ENCODE measurements around the gene ZBTB3. TPM values are rescaled to one million over a fixed set of nuclear protein-coding genes. Genes with fewer than 3 reads are reported as not detected.

The ZBTB3 gene
- total and polyA plus RNA-seq, 9 donors = 3.4 to 8.0 (median 4.2) TPM

- Histone ChIP-seq H3K27ac (ENCODE audit: low read length) (no peak overlapping the region), H3K4me1 (ENCODE audit: control insufficient read depth, insufficient read depth, low read length) (peaks cover 3% of the 10 kb centered on the region), H3K36me3 (ENCODE audit: control insufficient read depth, insufficient read depth, low read length) (peaks cover 87% of the 10 kb centered on the region), H3K4me3 (ENCODE audit: low read length) (no peak overlapping the region), H3K27me3 (ENCODE audit: control insufficient read depth, insufficient read depth, low read length) (no peaks in the 10 kb centered on the region), H3K9me3 (replicated peaks; ENCODE audit: control insufficient read depth, low read depth, low read length) (no peaks in the 10 kb centered on the region)
- WGBS (ENCODE audit: insufficient coverage) = no CpG with 5 or more reads among the region's 2 CpGs
- no peak for DNase-seq
Observed at GRCh38 chr11:62719302-62719978, 34.5 kb downstream of the ZBTB3 start.

GRCh38 chr11:62716816-62717215 is 37.1 kb downstream of the ZBTB3 start:
- DNase-seq = no peak
- Histone ChIP-seq H3K36me3 (ENCODE audit: control insufficient read depth, insufficient read depth, low read length) (peaks cover 88% of the 10 kb centered on the region), H3K27me3 (ENCODE audit: control insufficient read depth, insufficient read depth, low read length) (no peaks in the 10 kb centered on the region), H3K9me3 (replicated peaks; ENCODE audit: control insufficient read depth, low read depth, low read length) (no peaks in the 10 kb centered on the region), H3K4me1 (ENCODE audit: control insufficient read depth, insufficient read depth, low read length) (no peaks in the 10 kb centered on the region), H3K4me3 (ENCODE audit: low read length) (no peak overlapping the region), H3K27ac (ENCODE audit: low read length) (no peak overlapping the region)
- 92% methylated on average over 9 of the region's 11 CpGs for WGBS (ENCODE audit: insufficient coverage)

DNA sequence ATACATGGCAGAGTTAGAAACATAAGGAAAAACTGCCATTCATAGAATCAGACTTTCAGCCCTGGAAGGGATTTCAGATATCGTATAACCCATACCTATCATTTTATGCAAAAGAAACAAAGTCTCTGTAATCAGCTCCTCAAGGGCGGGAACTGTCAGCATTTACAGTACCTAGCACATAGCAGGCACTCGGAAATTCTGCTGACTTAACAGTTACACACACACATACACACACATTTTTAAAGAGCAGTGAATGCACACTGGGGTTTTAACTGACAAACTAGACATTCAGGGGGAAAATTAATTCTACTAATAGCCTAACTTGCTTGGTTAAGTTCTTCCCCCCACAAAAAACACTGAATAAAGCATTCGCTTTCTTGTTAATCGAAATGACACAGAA is 37.8 kb downstream of the ZBTB3 start:
- Histone ChIP-seq H3K9me3 (replicated peaks; ENCODE audit: control insufficient read depth, low read depth, low read length) (no peaks in the 10 kb centered on the region), H3K27me3 (ENCODE audit: control insufficient read depth, insufficient read depth, low read length) (no peaks in the 10 kb centered on the region), H3K36me3 (ENCODE audit: control insufficient read depth, insufficient read depth, low read length) (peaks cover 87% of the 10 kb centered on the region), H3K4me1 (ENCODE audit: control insufficient read depth, insufficient read depth, low read length) (no peaks in the 10 kb centered on the region), H3K27ac (ENCODE audit: low read length) (no peak overlapping the region), H3K4me3 (ENCODE audit: low read length) (no peak overlapping the region)
- WGBS (ENCODE audit: insufficient coverage) = 100% methylated on average over 2 of the region's 5 CpGs
- DNase-seq = no peak

DNA sequence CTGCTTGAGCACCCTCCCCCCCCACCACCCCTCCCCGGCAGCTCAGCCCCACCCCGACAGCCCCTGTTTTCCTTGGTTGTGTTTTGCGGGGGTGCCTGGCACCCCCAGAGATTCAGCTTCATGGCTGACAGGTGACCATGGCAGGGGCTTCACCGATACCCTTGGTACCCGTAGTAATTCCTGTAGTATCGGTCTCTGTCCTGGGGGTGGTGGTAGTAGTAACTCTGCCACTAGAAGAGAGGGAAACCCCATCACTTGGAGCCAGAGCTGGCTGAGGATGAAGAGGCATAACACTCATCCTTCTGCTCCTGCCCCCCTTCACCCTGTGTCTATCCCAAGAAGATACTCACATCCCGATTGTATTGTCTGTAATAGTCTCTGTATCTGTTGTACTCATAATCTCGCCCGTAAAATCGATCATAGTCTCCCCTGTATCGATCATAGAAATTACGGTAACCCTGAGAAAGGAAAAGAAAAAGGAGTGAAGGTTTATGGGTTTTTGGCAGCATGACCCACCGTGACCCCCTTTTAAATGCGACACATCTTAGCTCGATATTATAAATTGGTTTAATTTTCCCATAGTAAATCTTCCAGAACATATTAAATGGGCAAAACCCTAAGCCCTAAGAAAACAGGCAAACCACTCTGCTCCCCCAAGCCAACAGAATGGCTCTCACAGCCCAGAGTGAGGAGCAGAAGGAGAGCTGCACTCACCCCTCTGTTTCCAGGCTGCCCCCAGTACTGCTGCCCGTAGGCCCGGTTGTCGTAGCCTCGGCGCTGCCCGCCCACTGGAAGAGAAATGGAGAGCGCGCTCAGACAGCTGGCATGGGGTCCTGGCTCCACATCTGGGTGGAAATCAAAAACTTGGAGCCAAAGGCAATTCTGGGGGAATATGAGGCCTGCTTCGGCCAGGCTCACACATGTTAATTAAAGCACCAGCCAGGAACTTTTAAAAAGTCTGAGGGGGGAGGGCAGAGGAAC is 38.5 kb downstream of the ZBTB3 start:
- no peak overlapping the region for H3K4me3 ChIP-seq (ENCODE audit: low read length)
- peaks cover 2% of the 10 kb centered on the region for H3K4me1 ChIP-seq (ENCODE audit: control insufficient read depth, insufficient read depth, low read length)
- H3K9me3 ChIP-seq (replicated peaks; ENCODE audit: control insufficient read depth, low read depth, low read length) = no peaks in the 10 kb centered on the region
- no peaks in the 10 kb centered on the region for H3K27me3 ChIP-seq (ENCODE audit: control insufficient read depth, insufficient read depth, low read length)
- H3K36me3 ChIP-seq (ENCODE audit: control insufficient read depth, insufficient read depth, low read length) = peaks cover 86% of the 10 kb centered on the region
- WGBS (ENCODE audit: insufficient coverage) = 77% methylated on average over 9 of the region's 24 CpGs
- no peak for DNase-seq
- no peak overlapping the region for H3K27ac ChIP-seq (ENCODE audit: low read length)

DNA sequence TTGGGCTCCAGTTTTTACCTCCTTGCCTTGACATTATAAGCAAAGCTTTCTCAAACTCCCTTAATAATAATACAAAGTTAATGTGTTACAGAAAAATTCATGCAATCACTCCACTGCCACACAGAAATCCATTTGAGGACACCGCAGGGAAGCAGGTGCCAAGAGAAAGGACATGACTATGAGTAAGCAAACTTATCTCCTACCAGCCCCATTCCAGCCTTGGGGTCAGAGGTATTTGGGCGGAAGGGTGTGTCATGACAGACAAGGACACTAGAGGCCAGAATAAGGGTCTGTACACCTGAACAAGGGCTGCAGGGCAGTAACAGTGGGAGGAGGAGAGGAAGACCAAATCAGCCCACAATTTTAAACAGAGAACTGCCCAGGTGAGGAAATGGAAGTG is 40.6 kb downstream of the ZBTB3 start:
- Histone ChIP-seq H3K36me3 (ENCODE audit: control insufficient read depth, insufficient read depth, low read length) (peaks cover 73% of the 10 kb centered on the region), H3K9me3 (replicated peaks; ENCODE audit: control insufficient read depth, low read depth, low read length) (no peaks in the 10 kb centered on the region), H3K27me3 (ENCODE audit: control insufficient read depth, insufficient read depth, low read length) (no peaks in the 10 kb centered on the region), H3K4me3 (ENCODE audit: low read length) (no peak overlapping the region), H3K4me1 (ENCODE audit: control insufficient read depth, insufficient read depth, low read length) (peaks cover 16% of the 10 kb centered on the region), H3K27ac (ENCODE audit: low read length) (no peak overlapping the region)
- WGBS (ENCODE audit: insufficient coverage) = 83% methylated on average over 1 of the region's 2 CpGs
- no peak for DNase-seq

- Histone ChIP-seq H3K4me1 (ENCODE audit: control insufficient read depth, insufficient read depth, low read length) (peaks cover 19% of the 10 kb centered on the region), H3K27me3 (ENCODE audit: control insufficient read depth, insufficient read depth, low read length) (no peaks in the 10 kb centered on the region), H3K27ac (ENCODE audit: low read length) (no peak overlapping the region), H3K36me3 (ENCODE audit: control insufficient read depth, insufficient read depth, low read length) (peaks cover 68% of the 10 kb centered on the region), H3K4me3 (ENCODE audit: low read length) (no peak overlapping the region), H3K9me3 (replicated peaks; ENCODE audit: control insufficient read depth, low read depth, low read length) (no peaks in the 10 kb centered on the region)
- no peak for DNase-seq
- no CpG with 5 or more reads among the region's 3 CpGs for WGBS (ENCODE audit: insufficient coverage)
Observed at GRCh38 chr11:62712861-62713260, 41.1 kb downstream of the ZBTB3 start.

DNA sequence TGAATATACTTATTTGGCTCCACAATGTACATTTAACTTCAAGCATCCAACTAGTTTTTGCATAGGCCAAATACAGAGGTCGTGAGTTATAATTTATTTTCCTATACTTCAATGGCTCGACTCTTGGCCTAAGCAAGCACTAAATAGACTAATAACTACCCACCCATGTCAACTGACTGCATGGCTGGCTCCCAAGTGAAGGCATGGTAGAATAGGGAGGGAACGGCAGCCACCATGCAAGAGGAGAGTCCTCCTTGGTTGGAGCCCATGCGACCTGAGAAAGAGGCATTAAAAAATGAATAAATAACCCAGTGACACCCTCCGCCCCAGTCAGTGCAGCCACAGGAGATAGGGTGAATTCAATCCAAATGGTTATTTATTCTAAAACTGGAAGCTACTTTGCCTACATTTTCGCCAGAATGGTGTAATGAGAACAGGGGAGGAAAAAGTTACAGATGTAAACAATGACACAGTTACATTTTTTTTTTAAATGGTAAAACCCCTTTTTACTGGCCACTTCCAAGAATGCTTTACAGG is 41.6 kb downstream of the ZBTB3 start:
- 100% methylated on average over 1 of the region's 6 CpGs for WGBS (ENCODE audit: insufficient coverage)
- no peak overlapping the region for H3K27ac ChIP-seq (ENCODE audit: low read length)

GRCh38 chr11:62710001-62710345 is 44.0 kb downstream of the ZBTB3 start:
- DNase-seq = peak; percentile 61
- H3K36me3 ChIP-seq (ENCODE audit: control insufficient read depth, insufficient read depth, low read length) = peaks cover 47% of the 10 kb centered on the region
- H3K27me3 ChIP-seq (ENCODE audit: control insufficient read depth, insufficient read depth, low read length) = no peaks in the 10 kb centered on the region
- H3K4me3 ChIP-seq (ENCODE audit: low read length) = peak overlapping the region; percentile 57
- peaks cover 41% of the 10 kb centered on the region for H3K4me1 ChIP-seq (ENCODE audit: control insufficient read depth, insufficient read depth, low read length)
- 58% methylated on average over 4 of the region's 7 CpGs for WGBS (ENCODE audit: insufficient coverage)
- H3K27ac ChIP-seq (ENCODE audit: low read length) = peak overlapping the region; percentile 86
- H3K9me3 ChIP-seq (replicated peaks; ENCODE audit: control insufficient read depth, low read depth, low read length) = no peaks in the 10 kb centered on the region

More for the DNA sequence above, 41.6 kb downstream of the ZBTB3 start:
- Histone ChIP-seq H3K4me1 (ENCODE audit: control insufficient read depth, insufficient read depth, low read length) (peaks cover 22% of the 10 kb centered on the region), H3K4me3 (ENCODE audit: low read length) (no peak overlapping the region), H3K9me3 (replicated peaks; ENCODE audit: control insufficient read depth, low read depth, low read length) (no peaks in the 10 kb centered on the region), H3K36me3 (ENCODE audit: control insufficient read depth, insufficient read depth, low read length) (peaks cover 66% of the 10 kb centered on the region), H3K27me3 (ENCODE audit: control insufficient read depth, insufficient read depth, low read length) (no peaks in the 10 kb centered on the region)
- no peak for DNase-seq

GRCh38 chr11:62709247-62710000 is 44.5 kb downstream of the ZBTB3 start:
- peaks cover 43% of the 10 kb centered on the region for H3K36me3 ChIP-seq (ENCODE audit: control insufficient read depth, insufficient read depth, low read length)
- no peaks in the 10 kb centered on the region for H3K27me3 ChIP-seq (ENCODE audit: control insufficient read depth, insufficient read depth, low read length)
- WGBS (ENCODE audit: insufficient coverage) = 3% methylated on average over 28 of the region's 47 CpGs
- peak; percentile 100 for DNase-seq
- H3K27ac ChIP-seq (ENCODE audit: low read length) = peak overlapping the region; percentile 86
- peaks cover 43% of the 10 kb centered on the region for H3K4me1 ChIP-seq (ENCODE audit: control insufficient read depth, insufficient read depth, low read length)
- peak overlapping the region; percentile 57 for H3K4me3 ChIP-seq (ENCODE audit: low read length)
- H3K9me3 ChIP-seq (replicated peaks; ENCODE audit: control insufficient read depth, low read depth, low read length) = no peaks in the 10 kb centered on the region

Measured in muscle of leg (tissue), 11 donors.